Measurements from ENCODE around the gene ARAP3.

DNA sequence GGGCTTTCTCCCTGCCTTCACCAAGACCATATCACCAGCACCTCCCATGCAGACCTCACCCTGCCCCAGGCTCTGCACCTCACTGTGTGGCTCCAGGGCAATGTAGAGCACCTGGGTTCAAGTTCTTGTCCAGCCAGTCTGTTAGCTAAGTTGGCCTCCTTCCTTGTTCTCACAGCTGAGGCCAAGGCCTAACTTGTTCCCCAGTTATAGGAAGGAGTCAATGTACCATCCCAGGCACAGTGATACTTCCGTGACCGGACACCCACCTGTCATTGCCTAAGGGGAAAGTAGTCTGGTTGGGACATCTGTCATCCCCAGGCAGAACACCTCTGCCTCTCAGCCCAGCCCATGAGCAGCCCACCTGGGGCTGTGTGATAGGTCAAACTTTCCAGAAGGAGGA, 14.4 kb upstream of the ARAP3 start:
- TF ChIP-seq, protein P1, sequence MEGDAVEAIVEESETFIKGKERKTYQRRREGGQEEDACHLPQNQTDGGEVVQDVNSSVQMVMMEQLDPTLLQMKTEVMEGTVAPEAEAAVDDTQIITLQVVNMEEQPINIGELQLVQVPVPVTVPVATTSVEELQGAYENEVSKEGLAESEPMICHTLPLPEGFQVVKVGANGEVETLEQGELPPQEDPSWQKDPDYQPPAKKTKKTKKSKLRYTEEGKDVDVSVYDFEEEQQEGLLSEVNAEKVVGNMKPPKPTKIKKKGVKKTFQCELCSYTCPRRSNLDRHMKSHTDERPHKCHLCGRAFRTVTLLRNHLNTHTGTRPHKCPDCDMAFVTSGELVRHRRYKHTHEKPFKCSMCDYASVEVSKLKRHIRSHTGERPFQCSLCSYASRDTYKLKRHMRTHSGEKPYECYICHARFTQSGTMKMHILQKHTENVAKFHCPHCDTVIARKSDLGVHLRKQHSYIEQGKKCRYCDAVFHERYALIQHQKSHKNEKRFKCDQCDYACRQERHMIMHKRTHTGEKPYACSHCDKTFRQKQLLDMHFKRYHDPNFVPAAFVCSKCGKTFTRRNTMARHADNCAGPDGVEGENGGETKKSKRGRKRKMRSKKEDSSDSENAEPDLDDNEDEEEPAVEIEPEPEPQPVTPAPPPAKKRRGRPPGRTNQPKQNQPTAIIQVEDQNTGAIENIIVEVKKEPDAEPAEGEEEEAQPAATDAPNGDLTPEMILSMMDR (IDR thresholded peaks at IDR 0.05; ENCODE audit: low read depth, low read length), result no peak
- TF ChIP-seq EZH2phosphoT487 (IDR thresholded peaks at IDR 0.05; ENCODE audit: low read depth), result no peak
